ENCODE measurements around the gene ATP2C2.

Gene ATP2C2

GRCh38 chr16:84368308-84368996 is at the start of gene ATP2C2:
Gene ATP2C2 (plus strand): TSS chr16:84368538. CDS start chr16:84368616, 78 bp downstream.
- Mint-ChIP-seq H3K36me3 (no peaks in the 10 kb centered on the region), H3K4me1 (peaks cover 4 to 7% of the 10 kb centered on the region in 2 donors), H3K9me3 (no peaks in the 10 kb centered on the region), H3K27ac (no peak within 1 kb of the TSS), H3K4me3 (no peak within 1 kb of the TSS), H3K27me3 (peaks cover 47 to 64% of the 10 kb centered on the region in 2 donors)
- no peak for DNase-seq
- ATAC-seq (replicated peaks) = no peak

DNA sequence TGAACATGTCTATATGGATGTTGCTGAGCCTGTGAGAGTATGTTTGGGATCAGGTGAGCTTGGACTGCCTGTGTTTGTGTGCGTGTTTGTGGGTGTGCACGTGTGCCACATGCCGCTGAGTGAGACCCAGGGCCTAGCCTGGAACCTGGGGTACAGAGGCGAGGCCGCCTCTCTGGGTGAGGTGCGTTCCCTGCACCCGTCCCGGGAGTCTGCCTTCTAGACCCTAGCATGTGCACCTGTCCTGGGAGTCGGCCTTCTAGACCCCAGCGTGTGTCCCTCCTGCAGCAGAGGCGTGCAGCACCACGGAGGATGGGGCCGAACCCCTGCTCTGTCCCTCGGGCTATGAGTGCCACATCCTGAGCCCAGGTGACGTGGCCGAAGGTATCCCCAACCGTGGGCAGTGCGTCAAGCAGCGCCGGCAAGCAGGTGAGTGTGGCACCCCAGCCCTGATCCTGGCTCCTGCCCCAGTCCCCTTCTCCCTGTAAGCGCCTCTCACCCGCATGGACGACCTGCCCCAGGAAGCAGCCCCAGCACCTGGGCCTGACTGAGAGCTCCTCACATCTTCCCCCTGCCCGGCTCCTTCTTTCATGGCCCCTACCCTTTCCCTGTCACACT is 49.1 kb upstream of the ATP2C2 start:
- ATAC-seq (replicated peaks) = no peak
- no peak overlapping the region for H3K27ac Mint-ChIP-seq
- no peaks in the 10 kb centered on the region for H3K36me3 Mint-ChIP-seq
- H3K9me3 Mint-ChIP-seq = peaks cover 4 to 11% of the 10 kb centered on the region in 2 donors
- no peak overlapping the region for H3K4me3 Mint-ChIP-seq
- H3K27me3 Mint-ChIP-seq = peaks cover 12 to 21% of the 10 kb centered on the region in 2 donors
- no peaks in the 10 kb centered on the region for H3K4me1 Mint-ChIP-seq
- no peak for DNase-seq

- Mint-ChIP-seq H3K4me1 (no peaks in the 10 kb centered on the region), H3K4me3 (no peak overlapping the region), H3K9me3 (peaks cover 4 to 11% of the 10 kb centered on the region in 2 donors), H3K36me3 (no peaks in the 10 kb centered on the region), H3K27me3 (peaks cover 5 to 10% of the 10 kb centered on the region in 2 donors), H3K27ac (no peak overlapping the region)
- no peak for DNase-seq
- no peak for ATAC-seq (replicated peaks)
Measured at GRCh38 chr16:84320511-84320910, 47.8 kb upstream of the ATP2C2 start.

DNA sequence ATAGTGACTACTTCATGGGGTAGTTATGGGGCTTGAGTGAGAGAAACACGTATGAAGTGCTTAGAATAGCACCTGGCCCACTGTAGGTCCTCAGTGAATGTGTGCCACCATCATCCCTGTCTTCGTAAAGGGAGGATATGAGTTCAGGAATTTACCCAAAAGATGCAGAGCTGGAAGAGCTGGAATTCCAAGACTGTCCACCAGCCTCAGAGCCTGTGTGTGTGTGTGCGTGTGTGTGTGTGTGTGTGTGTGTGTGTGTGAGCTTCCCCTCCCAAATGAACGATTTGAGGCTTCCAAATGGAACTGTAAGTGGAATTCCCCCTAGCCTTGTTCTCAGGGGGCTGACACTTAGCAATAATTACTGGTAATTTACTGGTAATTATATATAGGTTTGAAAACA is 46.4 kb upstream of the ATP2C2 start:
- Mint-ChIP-seq H3K4me1 (no peaks in the 10 kb centered on the region), H3K36me3 (no peaks in the 10 kb centered on the region), H3K27me3 (peaks cover 0 to 4% of the 10 kb centered on the region in 2 donors), H3K4me3 (no peak overlapping the region), H3K9me3 (peaks cover 4 to 11% of the 10 kb centered on the region in 2 donors), H3K27ac (no peak overlapping the region)
- DNase-seq (no peak), ATAC-seq (replicated peaks) (no peak)

- no peak overlapping the region for H3K4me3 Mint-ChIP-seq
- no peak overlapping the region for H3K27ac Mint-ChIP-seq
- H3K27me3 Mint-ChIP-seq = peaks cover 1 to 6% of the 10 kb centered on the region in 2 donors
- no peaks in the 10 kb centered on the region for H3K36me3 Mint-ChIP-seq
- no peak for ATAC-seq (replicated peaks)
- no peaks in the 10 kb centered on the region for H3K4me1 Mint-ChIP-seq
- peaks cover 2 to 10% of the 10 kb centered on the region in 2 donors for H3K9me3 Mint-ChIP-seq
- no peak for DNase-seq
Measured at GRCh38 chr16:84322749-84323148, 45.6 kb upstream of the ATP2C2 start.

DNA sequence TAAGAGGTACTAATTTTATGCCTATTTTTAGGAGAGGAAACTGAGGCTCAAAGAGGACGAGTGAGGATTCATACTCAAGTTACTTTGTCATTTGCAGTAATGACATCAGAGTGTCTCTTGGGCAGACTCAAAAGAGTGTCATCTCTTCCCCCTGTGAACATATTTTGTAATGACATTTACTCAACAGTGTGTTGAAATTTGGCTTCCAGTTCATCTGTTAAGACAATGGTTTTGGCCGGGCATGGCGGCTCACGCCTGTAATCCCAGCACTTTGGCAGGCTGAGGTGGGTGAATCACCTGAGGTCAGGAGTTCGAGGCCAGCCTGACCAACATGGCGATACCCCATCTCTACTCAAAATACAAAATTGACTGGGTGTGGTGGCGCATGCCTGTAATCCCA is 44.7 kb upstream of the ATP2C2 start:
- ATAC-seq (replicated peaks) (no peak), DNase-seq (no peak)
- Mint-ChIP-seq H3K9me3 (peaks cover 0 to 4% of the 10 kb centered on the region in 2 donors), H3K27ac (no peak overlapping the region), H3K4me1 (no peaks in the 10 kb centered on the region), H3K4me3 (no peak overlapping the region), H3K27me3 (peaks cover 4 to 10% of the 10 kb centered on the region in 2 donors), H3K36me3 (no peaks in the 10 kb centered on the region)

- H3K27me3 Mint-ChIP-seq = peaks cover 4 to 8% of the 10 kb centered on the region in 2 donors
- H3K9me3 Mint-ChIP-seq = no peaks in the 10 kb centered on the region
- ATAC-seq (replicated peaks) = no peak
Measured at GRCh38 chr16:84324434-84325262, 43.7 kb upstream of the ATP2C2 start.

GRCh38 chr16:84326545-84326944 is 41.8 kb upstream of the ATP2C2 start:
- Mint-ChIP-seq H3K27me3 (peaks cover 4 to 6% of the 10 kb centered on the region in 2 donors), H3K4me3 (no peak overlapping the region), H3K4me1 (no peaks in the 10 kb centered on the region), H3K27ac (no peak overlapping the region), H3K36me3 (no peaks in the 10 kb centered on the region), H3K9me3 (no peaks in the 10 kb centered on the region)
- ATAC-seq (replicated peaks) (no peak), DNase-seq (no peak)

More at GRCh38 chr16:84324434-84325262, 43.7 kb upstream of the ATP2C2 start:
- Mint-ChIP-seq H3K4me3 (no peak overlapping the region), H3K4me1 (no peaks in the 10 kb centered on the region), H3K27ac (no peak overlapping the region), H3K36me3 (no peaks in the 10 kb centered on the region)
- DNase-seq = no peak

- no peaks in the 10 kb centered on the region for H3K9me3 Mint-ChIP-seq
- no peaks in the 10 kb centered on the region for H3K4me1 Mint-ChIP-seq
- H3K27me3 Mint-ChIP-seq = peaks cover 4 to 6% of the 10 kb centered on the region in 2 donors
- ATAC-seq (replicated peaks) (no peak), DNase-seq (no peak)
- H3K36me3 Mint-ChIP-seq = no peaks in the 10 kb centered on the region
- no peak overlapping the region for H3K27ac Mint-ChIP-seq
- no peak overlapping the region for H3K4me3 Mint-ChIP-seq
Measured at GRCh38 chr16:84327926-84328505, 40.3 kb upstream of the ATP2C2 start.

- Mint-ChIP-seq H3K4me1 (no peaks in the 10 kb centered on the region), H3K36me3 (no peaks in the 10 kb centered on the region), H3K9me3 (no peaks in the 10 kb centered on the region), H3K27me3 (peaks cover 4 to 11% of the 10 kb centered on the region in 2 donors), H3K27ac (no peak overlapping the region), H3K4me3 (no peak overlapping the region)
- no peak for DNase-seq
- ATAC-seq (replicated peaks) = no peak
Measured at GRCh38 chr16:84329016-84329415, 39.3 kb upstream of the ATP2C2 start.

GRCh38 chr16:84329843-84330684 is 38.3 kb upstream of the ATP2C2 start:
- no peak for ATAC-seq (replicated peaks)
- H3K4me3 Mint-ChIP-seq = no peak overlapping the region
- DNase-seq = no peak
- H3K27ac Mint-ChIP-seq = no peak overlapping the region
- H3K9me3 Mint-ChIP-seq = peaks cover 3% of the 10 kb centered on the region in 2 donors
- H3K27me3 Mint-ChIP-seq = peaks cover 4 to 11% of the 10 kb centered on the region in 2 donors
- no peaks in the 10 kb centered on the region for H3K4me1 Mint-ChIP-seq
- H3K36me3 Mint-ChIP-seq = no peaks in the 10 kb centered on the region

DNA sequence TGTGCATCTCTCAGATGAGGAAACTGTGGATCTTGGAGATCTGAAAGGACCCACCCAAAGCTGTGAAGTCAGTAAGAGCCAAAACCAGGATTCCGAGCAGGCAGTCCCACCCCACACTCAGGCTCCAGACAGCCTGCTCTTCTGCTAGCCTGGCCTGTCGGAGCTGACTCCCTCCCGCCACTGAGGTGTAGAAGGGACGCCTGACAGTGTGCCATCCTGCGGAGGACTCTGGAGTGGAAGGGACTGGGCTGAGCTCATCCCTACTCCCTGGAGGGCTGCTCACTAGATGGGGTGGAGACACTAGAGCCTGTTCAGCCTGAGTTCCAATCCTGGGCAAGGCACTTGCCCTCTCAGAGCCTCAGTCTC is 37.7 kb upstream of the ATP2C2 start:
- H3K4me3 Mint-ChIP-seq = no peak overlapping the region
- no peaks in the 10 kb centered on the region for H3K4me1 Mint-ChIP-seq
- ATAC-seq (replicated peaks) (no peak), DNase-seq (no peak)
- no peaks in the 10 kb centered on the region for H3K36me3 Mint-ChIP-seq
- peaks cover 6 to 9% of the 10 kb centered on the region in 2 donors for H3K9me3 Mint-ChIP-seq
- H3K27me3 Mint-ChIP-seq = peaks cover 4 to 11% of the 10 kb centered on the region in 2 donors
- no peak overlapping the region for H3K27ac Mint-ChIP-seq

DNA sequence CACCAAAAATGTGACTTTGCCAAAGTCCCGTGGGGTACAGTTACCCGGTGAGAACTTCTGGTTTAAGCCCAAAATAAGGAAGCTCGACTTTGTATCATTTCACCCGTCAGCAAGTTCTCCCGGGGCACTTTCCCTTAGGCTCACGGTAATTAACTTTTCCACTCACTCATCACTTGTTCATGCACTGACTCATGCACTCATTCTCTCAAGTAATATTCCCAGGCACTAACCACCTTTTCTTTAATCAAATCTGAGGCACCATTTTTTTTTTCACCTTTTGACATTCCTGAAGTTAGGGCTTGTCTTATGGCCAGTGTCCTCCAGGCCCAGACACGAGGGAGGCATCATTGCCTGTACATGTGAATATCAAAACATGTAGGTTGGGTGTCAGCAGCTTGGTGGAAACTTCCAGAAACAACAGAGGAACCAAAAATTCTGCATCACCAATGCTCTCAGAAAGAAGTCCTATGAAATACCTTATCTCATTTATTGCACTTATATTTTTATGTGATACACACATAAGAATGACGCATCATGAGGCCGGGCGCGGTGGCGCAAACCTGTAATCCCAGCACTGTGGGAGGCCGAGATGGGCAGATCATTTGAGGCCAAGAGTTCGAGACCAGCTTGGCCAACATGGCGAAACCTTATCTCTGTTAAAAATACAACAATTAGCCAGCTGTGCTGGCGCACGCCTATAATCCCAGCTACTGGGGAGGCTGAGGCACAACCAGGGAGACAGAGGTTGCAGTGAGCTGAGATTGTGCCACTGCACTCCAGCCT is 36.1 kb upstream of the ATP2C2 start:
- no peak overlapping the region for H3K27ac Mint-ChIP-seq
- H3K27me3 Mint-ChIP-seq = peaks cover 4 to 11% of the 10 kb centered on the region in 2 donors
- no peak overlapping the region for H3K4me3 Mint-ChIP-seq
- DNase-seq = no peak
- peaks cover 0 to 3% of the 10 kb centered on the region in 2 donors for H3K36me3 Mint-ChIP-seq
- H3K4me1 Mint-ChIP-seq = no peaks in the 10 kb centered on the region
- H3K9me3 Mint-ChIP-seq = peaks cover 10 to 16% of the 10 kb centered on the region in 2 donors
- no peak for ATAC-seq (replicated peaks)

All from stimulated activated naive B cell treated with anti-CD40 and anti-IgM and Interleukin-4, amounts not matched to agents 10 μg/mL and 1 μg/mL and 100 μg/mL, for 72 hours (primary cell).